Thyroid gland (tissue), 4 donors: ENCODE data around the gene MYO18B. TPM values are rescaled to one million over a fixed set of nuclear protein-coding genes. Genes with fewer than 3 reads are reported as not detected.

ENCODE experiments used
- DNase-seq, 2 donors: peaks; one replicate each; pipeline ENCODE4 v3.0.0-alpha.2; 2019
- H3K27ac ChIP-seq, 3 donors: fragments of 200-600 bp; sonication (generic); 1 replicate in 2 of 3; 2 replicates in 1 of 3; pipeline ENCODE4 v1.5.1; 2016 to 2019; ENCODE audit warnings: mild to moderate bottlenecking in 1 of 3, moderate library complexity in 1 of 3
- H3K27me3 ChIP-seq: fragments of 200-600 bp; sonication (generic); one replicate; pipeline ENCODE4 v1.5.1; 2019
- H3K36me3 ChIP-seq, 2 donors: fragments of 200-600 bp; sonication (generic); one replicate each; pipeline ENCODE4 v1.5.1; 2016 to 2019
- H3K4me1 ChIP-seq, 2 donors: fragments of 200-600 bp; sonication (generic); one replicate each; pipeline ENCODE4 v1.5.1; 2017 to 2019
- H3K4me3 ChIP-seq, 3 donors: fragments of 200-600 bp; sonication (generic); replicated peaks in 1 of 3; 1 replicate in 2 of 3; 2 replicates in 1 of 3; pipeline ENCODE4 v1.5.1; 2016; ENCODE audit warnings: mild to moderate bottlenecking in 1 of 3
- H3K9me3 ChIP-seq: fragments of 200-600 bp; sonication (generic); one replicate; pipeline ENCODE4 v1.5.1; 2017
- CTCF ChIP-seq, 6 experiments: fragments of 200-600 bp in 3 of 6; fragments of 450-650 bp in 3 of 6; sonication (generic) in 3 of 6; IDR thresholded peaks; one replicate each; pipeline ENCODE4 v1.5.1; 2016 to 2019; ENCODE audit warnings: antibody characterized with exemption in 6 of 6, mild to moderate bottlenecking in 2 of 6, inconsistent platforms in 1 of 6, moderate library complexity in 1 of 6
- POLR2A ChIP-seq, 2 donors: fragments of 450-650 bp; IDR thresholded peaks; one replicate each; pipeline ENCODE4 v1.6.1; 2017; ENCODE audit warnings: antibody characterized with exemption in 2 of 2, mild to moderate bottlenecking in 2 of 2, moderate library complexity in 1 of 2
- WGBS, 2 donors: methylation state at CpG; one replicate each; pipeline ENCODE4 v1.1.5; 2017; 5-methylcytosine and 5-hydroxymethylcytosine counted together
- intact Hi-C: fragments of 100-400 bp; cut with DNase I; formaldehyde crosslinking; loops from one replicate; pipeline ENCODE4 v1.15.1; 2023
- small RNA-seq: library from RNA; depleted of rRNA; stranded (forward); fragments of <200 nt; gene quantifications from one replicate; pipeline ENCODE3, GENCODE V24; 2016
- total RNA-seq, 4 donors: library from RNA; depleted of rRNA; stranded (reverse); fragments of >200 nt; gene quantifications; one replicate each; pipeline ENCODE4 v1.2.3, GENCODE V29; 2016

Gene MYO18B
- total RNA-seq, 4 donors from 2014 or later, result 0.33 TPM; not detected in 3

DNA sequence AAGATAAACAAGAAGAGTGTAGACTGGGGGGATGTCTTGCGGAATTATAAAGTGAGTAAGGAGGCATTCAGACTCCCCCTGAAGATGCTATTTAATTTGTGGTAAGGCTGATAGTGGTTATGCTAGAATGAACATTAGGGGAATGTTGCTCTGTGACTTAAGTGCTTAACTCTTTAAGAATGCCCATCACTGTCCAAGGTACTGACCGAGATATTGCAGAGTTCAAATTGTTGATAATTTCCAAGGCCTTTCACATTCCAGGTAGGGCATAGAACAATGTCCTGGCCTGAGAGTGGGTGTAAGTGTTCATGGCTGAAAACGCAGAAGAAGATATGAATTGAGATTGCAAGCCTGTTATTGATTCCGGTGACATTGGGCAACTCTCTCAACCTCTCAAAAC is 337.0 kb downstream of the MYO18B start:
- TF ChIP-seq CTCF (IDR thresholded peaks at IDR 0.05), result no peak
- no peak for TF ChIP-seq POLR2A (IDR thresholded peaks at IDR 0.05)
- Histone ChIP-seq H3K27me3 (no peaks in the 10 kb centered on the region), H3K27ac (no peak overlapping the region), H3K9me3 (no peaks in the 10 kb centered on the region), H3K36me3 (no peaks in the 10 kb centered on the region), H3K4me1 (no peaks in the 10 kb centered on the region), H3K4me3 (no peak overlapping the region)
- no peak for DNase-seq
- intact Hi-C loops, result no loop called here
- 40 to 53% methylated on average over 4 of the region's 4 CpGs for WGBS, 2 donors

Small RNAs within 50 kb of the gene (small RNA-seq; reads per million reads assigned to genes)
- gene RN7SKP169, result not detected
- not detected for gene RNA5SP494
- gene Z98949.2, result not detected

Other genes with a start within 250 kb of the MYO18B start
- 10 to 100 TPM in 1 of 4 donors, 1 to 10 TPM in 3; 7.6 to 10.7 (median 8.8) TPM for gene GRK3, start 177.5 kb upstream of the MYO18B start, total RNA-seq